Measurements from ENCODE around the gene C10orf143. TPM values are rescaled to one million over a fixed set of nuclear protein-coding genes. Genes with fewer than 3 reads are reported as not detected.

Gene C10orf143
- total RNA-seq, 4 donors from 2014 or later, result 5.0 to 8.5 (median 6.2) TPM

DNA sequence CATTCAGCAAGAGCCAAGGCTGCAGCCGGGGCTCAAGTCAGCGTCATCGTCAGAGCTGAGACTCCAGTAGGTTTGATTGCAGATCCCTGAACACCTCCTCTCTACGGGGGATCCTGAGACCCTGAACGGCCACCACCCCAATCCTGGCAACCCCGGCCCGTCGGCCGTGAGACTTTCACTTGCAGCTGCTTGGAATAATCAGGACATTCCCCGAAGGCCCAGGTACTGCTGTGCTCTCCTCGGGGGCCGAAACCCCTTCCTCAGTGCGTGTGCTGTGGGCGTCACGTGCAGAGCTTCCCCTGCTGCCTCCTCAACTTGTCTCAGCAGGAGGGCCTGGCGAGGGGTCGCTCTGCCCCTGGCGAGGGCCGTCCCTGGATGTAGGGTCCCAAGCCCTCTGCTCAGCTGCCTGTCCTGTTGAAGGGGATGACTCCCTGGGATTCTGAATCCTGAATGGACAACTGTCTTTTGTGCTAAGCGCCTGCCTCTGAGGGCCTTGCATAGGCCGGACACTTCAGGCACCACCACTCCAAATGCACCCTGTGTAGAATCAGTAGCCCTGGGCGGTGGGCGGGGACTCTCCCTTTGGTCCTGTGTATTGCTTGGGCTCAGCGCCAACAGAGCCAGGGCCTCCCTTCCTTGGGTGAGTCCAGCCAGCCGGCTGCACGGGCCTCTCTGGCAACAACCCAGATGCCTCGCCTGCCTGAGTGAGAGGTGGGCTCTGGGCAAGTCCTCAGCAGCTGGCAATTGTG, 82.7 kb downstream of the C10orf143 start:
- DNase-seq, result no peak
- WGBS, 2 donors, result 65 to 85% methylated on average over 14 to 24 of the region's 27 CpGs

DNA sequence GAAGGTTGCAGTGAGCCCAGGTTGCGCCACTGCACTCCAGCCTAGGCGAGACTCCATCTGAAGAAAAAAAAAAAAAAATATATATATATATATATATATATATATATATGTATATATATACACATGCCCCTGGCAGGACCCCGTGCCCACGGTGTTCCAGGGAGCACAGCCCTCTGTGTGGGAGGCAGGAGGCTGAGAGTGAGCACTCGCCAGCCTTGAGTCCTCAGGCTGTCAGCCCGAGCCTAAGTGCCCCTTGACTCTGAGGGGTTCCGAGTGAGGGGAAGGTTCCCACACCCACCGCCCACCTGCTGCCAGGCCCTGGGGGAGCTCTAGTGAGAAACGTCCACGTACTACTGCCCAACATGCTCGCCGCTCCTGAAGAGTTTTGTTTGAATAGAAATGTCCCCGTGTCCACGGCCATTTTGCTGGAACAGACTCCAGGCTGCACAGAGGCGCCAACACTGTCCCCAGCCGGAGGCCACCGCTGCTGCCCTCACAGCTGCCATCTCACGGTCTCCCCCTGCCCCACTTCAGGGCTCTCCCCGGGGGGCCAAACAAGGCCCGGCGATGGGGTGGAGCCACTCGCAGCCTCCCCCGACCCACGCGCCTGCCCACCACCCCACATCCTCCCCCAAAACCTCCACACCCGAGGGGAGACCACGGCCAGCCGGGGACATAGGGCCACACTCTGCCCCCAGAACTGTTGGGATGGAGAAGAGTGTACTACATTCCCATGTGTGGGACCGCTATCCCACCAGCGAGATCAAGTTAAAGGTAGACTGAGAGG, 83.8 kb downstream of the C10orf143 start:
- H3K9me3 ChIP-seq, result no peaks in the 10 kb centered on the region
- TF ChIP-seq, protein P1, sequence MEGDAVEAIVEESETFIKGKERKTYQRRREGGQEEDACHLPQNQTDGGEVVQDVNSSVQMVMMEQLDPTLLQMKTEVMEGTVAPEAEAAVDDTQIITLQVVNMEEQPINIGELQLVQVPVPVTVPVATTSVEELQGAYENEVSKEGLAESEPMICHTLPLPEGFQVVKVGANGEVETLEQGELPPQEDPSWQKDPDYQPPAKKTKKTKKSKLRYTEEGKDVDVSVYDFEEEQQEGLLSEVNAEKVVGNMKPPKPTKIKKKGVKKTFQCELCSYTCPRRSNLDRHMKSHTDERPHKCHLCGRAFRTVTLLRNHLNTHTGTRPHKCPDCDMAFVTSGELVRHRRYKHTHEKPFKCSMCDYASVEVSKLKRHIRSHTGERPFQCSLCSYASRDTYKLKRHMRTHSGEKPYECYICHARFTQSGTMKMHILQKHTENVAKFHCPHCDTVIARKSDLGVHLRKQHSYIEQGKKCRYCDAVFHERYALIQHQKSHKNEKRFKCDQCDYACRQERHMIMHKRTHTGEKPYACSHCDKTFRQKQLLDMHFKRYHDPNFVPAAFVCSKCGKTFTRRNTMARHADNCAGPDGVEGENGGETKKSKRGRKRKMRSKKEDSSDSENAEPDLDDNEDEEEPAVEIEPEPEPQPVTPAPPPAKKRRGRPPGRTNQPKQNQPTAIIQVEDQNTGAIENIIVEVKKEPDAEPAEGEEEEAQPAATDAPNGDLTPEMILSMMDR (IDR thresholded peaks at IDR 0.05), result no peak
- no peak for TF ChIP-seq POLR2A (IDR thresholded peaks at IDR 0.05)
- H3K27ac ChIP-seq, result no peak overlapping the region
- WGBS, 2 donors, result 78 to 81% methylated on average over 19 to 26 of the region's 30 CpGs
- no peaks in the 10 kb centered on the region for H3K4me1 ChIP-seq
- H3K27me3 ChIP-seq, result no peaks in the 10 kb centered on the region
- intact Hi-C loops (cut with DNase I), result no loop called here
- DNase-seq, result no peak
- H3K36me3 ChIP-seq, result no peaks in the 10 kb centered on the region
- H3K4me3 ChIP-seq (replicated peaks in 1 of 3), result no peak overlapping the region

More for the DNA sequence above, 82.7 kb downstream of the C10orf143 start:
- TF ChIP-seq, protein P1 (IDR thresholded peaks at IDR 0.05), result no peak
- TF ChIP-seq POLR2A (IDR thresholded peaks at IDR 0.05), result no peak
- H3K4me1 ChIP-seq, result no peaks in the 10 kb centered on the region
- H3K9me3 ChIP-seq, result no peaks in the 10 kb centered on the region
- H3K27ac ChIP-seq, result no peak overlapping the region
- no peak overlapping the region for H3K4me3 ChIP-seq (replicated peaks in 1 of 3)
- intact Hi-C loops (cut with DNase I), result no loop called here
- H3K36me3 ChIP-seq, result no peaks in the 10 kb centered on the region
- no peaks in the 10 kb centered on the region for H3K27me3 ChIP-seq

DNA sequence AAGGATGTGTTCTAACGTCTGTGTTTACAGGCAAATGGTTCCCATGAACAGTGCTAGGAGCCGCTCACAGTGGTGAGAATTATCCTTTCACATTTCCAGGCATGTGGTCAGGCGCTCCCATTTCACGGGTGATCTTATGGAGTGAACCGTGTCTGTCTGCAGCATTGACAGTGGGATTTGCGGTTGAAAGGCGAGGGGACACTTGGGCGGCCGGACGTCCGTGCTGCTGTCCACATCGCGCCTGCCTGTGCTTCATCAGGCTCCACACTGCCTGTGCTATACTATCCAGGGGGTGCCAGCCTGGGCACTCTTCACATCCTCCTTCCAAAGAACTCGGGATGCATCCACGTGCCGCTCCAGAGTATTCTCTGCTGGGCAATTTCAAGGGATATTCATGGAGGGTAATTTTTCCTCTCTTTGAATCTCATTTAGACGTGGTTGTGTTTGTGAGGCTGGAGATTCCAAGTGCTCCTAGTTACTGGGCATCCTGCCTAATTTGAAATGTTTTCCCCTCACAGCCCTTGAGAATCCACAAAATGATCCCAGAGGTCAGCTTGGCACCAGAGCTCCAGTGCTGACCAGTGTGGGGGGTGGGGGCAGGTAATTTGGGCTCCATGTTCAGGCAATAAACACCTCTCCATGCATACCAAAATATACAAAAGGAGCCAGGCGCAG, 84.7 kb downstream of the C10orf143 start:
- no peaks in the 10 kb centered on the region for H3K27me3 ChIP-seq
- H3K36me3 ChIP-seq, result no peaks in the 10 kb centered on the region
- TF ChIP-seq POLR2A (IDR thresholded peaks at IDR 0.05), result no peak
- TF ChIP-seq, protein P1 (IDR thresholded peaks at IDR 0.05), result no peak
- WGBS, 2 donors, result 83 to 85% methylated on average over 18 of the region's 18 CpGs
- no peak for DNase-seq
- no peaks in the 10 kb centered on the region for H3K9me3 ChIP-seq
- intact Hi-C loops (cut with DNase I), result no loop called here
- H3K27ac ChIP-seq, result no peak overlapping the region
- H3K4me3 ChIP-seq (replicated peaks in 1 of 3), result no peak overlapping the region
- no peaks in the 10 kb centered on the region for H3K4me1 ChIP-seq

DNA sequence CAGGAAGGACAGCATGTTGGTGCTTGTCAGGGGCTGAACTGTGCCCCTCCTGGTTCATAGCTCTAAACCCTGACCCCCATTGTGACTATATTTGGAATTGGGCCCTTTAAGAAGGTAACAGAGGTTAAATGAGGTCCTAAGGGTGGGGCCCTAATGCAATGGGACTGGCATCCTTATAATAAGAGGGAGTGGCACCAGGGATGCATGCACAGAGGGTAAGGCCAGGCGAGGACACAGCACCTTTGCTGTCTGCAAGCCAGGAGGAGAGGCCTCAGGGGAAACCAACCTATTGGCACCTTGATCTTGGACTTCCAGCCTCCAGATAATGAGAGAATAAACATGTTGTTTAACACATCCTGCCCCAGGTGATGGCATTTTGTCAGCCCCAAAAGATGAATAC, 85.3 kb downstream of the C10orf143 start:
- Histone ChIP-seq H3K9me3 (no peaks in the 10 kb centered on the region), H3K27me3 (no peaks in the 10 kb centered on the region), H3K4me3 (replicated peaks in 1 of 3) (no peak overlapping the region), H3K4me1 (no peaks in the 10 kb centered on the region), H3K36me3 (no peaks in the 10 kb centered on the region), H3K27ac (no peak overlapping the region)
- WGBS, 2 donors, result 96 to 100% methylated on average over 1 of the region's 1 CpG
- intact Hi-C loops (cut with DNase I), result no loop called here
- no peak for DNase-seq
- TF ChIP-seq, protein P1 (IDR thresholded peaks at IDR 0.05), result no peak
- no peak for TF ChIP-seq POLR2A (IDR thresholded peaks at IDR 0.05)
